ENCODE data around the gene MEFV. TPM values are rescaled to one million over a fixed set of nuclear protein-coding genes. Genes with fewer than 3 reads are reported as not detected.

The MEFV gene
- total RNA-seq, 1 donor from 2014 or later, result 0.21 TPM

DNA sequence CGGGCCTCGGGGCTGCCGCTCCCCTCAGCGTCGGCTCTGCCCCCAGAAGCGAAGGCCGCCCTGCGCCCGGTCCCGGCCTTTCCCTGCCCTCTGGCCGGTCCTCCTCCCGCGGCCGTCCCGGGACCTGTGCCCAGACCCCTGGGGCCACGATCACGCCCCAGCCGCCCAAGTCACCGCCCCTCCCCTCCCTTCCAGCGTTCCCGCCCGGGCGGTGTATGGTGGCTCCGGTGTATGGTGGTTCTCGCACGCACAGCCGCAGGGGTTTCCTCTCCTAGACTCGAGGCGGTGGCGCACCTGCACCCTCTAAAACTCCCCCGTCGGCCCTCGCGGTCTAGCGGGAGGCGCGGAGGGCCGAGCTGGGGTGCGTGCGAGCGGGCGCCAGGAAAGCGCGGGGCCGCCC is 38.8 kb upstream of the MEFV start:
- H3K27me3 ChIP-seq (ENCODE audit: control insufficient read depth, insufficient read depth, low read length), result no peaks in the 10 kb centered on the region
- TF ChIP-seq, protein P1, sequence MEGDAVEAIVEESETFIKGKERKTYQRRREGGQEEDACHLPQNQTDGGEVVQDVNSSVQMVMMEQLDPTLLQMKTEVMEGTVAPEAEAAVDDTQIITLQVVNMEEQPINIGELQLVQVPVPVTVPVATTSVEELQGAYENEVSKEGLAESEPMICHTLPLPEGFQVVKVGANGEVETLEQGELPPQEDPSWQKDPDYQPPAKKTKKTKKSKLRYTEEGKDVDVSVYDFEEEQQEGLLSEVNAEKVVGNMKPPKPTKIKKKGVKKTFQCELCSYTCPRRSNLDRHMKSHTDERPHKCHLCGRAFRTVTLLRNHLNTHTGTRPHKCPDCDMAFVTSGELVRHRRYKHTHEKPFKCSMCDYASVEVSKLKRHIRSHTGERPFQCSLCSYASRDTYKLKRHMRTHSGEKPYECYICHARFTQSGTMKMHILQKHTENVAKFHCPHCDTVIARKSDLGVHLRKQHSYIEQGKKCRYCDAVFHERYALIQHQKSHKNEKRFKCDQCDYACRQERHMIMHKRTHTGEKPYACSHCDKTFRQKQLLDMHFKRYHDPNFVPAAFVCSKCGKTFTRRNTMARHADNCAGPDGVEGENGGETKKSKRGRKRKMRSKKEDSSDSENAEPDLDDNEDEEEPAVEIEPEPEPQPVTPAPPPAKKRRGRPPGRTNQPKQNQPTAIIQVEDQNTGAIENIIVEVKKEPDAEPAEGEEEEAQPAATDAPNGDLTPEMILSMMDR (IDR thresholded peaks at IDR 0.05; ENCODE audit: insufficient read depth, low read length, poor library complexity, severe bottlenecking), result no peak
- peaks cover 4% of the 10 kb centered on the region for H3K36me3 ChIP-seq (ENCODE audit: control insufficient read depth, insufficient read depth, low read length)
- no peak for DNase-seq (ENCODE audit: low read depth)
- H3K4me3 ChIP-seq (ENCODE audit: low read depth, low read length), result no peak overlapping the region

DNA sequence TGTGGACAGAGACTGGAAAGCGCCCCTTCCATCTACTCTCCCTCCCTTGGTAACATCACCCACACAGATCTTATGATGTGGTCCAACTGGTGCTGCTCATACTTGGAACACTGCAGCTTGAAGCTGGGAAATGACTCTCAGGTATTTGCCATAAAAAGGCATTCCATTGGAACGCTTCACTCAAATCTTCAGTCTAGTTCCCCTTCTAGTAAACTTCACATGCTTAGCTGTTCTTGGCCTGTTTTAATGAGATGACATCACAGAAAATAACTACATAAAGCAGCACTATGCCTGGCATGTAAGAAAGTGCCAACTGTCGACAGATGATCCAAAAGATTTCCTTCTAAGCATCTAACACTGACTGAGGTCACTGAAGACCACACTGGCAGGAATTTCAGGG is 36.2 kb upstream of the MEFV start:
- no peak overlapping the region for H3K4me3 ChIP-seq (ENCODE audit: low read depth, low read length)
- DNase-seq (ENCODE audit: low read depth), result no peak
- H3K27me3 ChIP-seq (ENCODE audit: control insufficient read depth, insufficient read depth, low read length), result no peaks in the 10 kb centered on the region
- peaks cover 8% of the 10 kb centered on the region for H3K36me3 ChIP-seq (ENCODE audit: control insufficient read depth, insufficient read depth, low read length)
- TF ChIP-seq, protein P1 (IDR thresholded peaks at IDR 0.05; ENCODE audit: insufficient read depth, low read length, poor library complexity, severe bottlenecking), result no peak

DNA sequence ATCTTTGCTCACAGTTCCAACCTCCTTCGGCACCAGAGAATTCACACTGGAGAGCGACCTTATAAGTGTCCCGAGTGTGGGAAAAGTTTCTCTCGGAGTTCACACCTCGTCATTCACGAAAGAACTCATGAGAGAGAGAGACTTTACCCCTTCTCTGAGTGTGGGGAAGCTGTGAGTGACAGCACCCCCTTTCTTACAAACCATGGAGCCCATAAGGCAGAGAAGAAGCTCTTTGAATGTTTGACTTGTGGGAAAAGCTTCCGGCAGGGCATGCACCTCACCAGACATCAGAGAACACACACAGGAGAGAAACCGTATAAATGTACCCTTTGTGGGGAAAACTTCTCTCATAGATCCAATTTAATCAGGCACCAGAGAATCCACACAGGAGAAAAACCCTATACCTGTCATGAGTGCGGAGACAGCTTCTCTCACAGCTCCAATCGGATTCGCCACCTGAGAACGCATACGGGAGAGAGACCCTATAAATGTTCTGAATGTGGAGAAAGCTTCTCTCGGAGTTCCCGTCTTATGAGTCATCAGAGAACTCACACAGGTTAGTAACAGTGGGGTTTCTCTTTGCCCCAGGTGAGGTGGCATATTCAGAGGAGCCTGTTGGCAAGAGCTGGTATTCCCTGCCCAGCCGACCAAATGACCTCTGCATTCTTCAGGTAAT is 33.7 kb upstream of the MEFV start:
- TF ChIP-seq, protein P1 (IDR thresholded peaks at IDR 0.05; ENCODE audit: insufficient read depth, low read length, poor library complexity, severe bottlenecking), result no peak
- no peak for DNase-seq (ENCODE audit: low read depth)
- Histone ChIP-seq H3K36me3 (ENCODE audit: control insufficient read depth, insufficient read depth, low read length) (peaks cover 10% of the 10 kb centered on the region), H3K4me3 (ENCODE audit: low read depth, low read length) (no peak overlapping the region), H3K27me3 (ENCODE audit: control insufficient read depth, insufficient read depth, low read length) (no peaks in the 10 kb centered on the region)

DNA sequence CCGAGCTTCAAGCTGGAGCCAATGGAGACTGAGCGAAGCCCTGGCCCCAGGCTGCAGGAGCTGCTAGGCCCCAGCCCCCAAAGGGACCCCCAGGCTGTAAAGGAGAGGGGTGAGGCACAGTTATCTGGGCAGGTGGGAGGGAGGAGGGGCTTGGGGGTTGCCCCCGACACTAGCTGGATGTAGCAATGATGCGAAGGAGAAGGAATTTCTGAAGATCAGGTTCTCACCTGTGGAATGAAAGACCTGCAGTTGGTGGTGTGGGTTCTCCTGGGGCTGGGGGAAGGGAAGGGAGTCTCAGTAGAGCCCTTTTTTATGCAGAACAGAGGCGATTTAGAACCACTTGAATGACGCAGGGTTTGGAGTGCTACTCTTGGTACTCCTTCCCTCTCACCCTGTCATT is 28.7 kb upstream of the MEFV start:
- peaks cover 6% of the 10 kb centered on the region for H3K36me3 ChIP-seq (ENCODE audit: control insufficient read depth, insufficient read depth, low read length)
- TF ChIP-seq, protein P1 (IDR thresholded peaks at IDR 0.05; ENCODE audit: insufficient read depth, low read length, poor library complexity, severe bottlenecking), result no peak
- no peak overlapping the region for H3K4me3 ChIP-seq (ENCODE audit: low read depth, low read length)
- DNase-seq (ENCODE audit: low read depth), result no peak
- no peaks in the 10 kb centered on the region for H3K27me3 ChIP-seq (ENCODE audit: control insufficient read depth, insufficient read depth, low read length)

DNA sequence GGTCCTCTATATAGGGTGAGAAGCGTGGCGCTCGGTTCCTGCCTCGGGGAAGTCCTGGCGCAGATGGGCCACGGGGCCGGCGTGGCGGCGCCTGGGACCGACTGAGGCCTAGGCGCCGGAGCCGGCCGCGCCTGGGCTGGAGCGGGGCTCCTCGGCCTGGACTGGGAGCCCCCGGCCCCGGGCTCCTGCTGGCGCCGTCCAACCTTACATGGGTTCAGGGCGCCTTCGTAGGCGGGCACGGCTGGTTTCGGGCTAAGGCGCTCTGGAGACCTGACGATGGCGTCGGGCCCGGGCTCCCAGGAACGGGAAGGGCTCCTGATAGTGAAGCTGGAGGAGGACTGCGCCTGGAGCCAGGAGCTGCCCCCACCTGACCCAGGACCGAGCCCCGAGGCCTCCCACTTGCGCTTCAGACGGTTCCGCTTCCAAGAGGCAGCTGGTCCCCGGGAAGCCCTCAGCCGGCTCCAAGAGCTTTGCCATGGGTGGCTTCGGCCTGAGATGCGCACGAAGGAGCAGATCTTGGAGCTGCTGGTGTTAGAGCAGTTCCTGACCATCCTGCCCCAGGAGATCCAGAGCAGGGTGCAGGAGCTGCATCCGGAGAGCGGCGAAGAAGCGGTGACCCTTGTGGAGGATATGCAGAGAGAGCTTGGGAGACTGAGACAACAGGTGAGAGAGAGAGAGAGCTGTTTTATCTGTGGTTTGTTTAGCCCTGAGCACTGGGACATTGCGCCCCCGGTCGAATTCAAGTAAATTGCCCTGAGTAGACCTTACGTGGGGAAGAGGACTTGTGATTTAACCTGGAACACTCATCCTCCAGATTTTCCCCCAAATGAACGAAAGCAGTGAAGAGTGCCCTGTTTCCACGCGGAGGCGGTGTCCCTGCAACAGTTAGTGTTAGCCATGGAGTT is 27.4 kb upstream of the MEFV start:
- TF ChIP-seq, protein P1 (IDR thresholded peaks at IDR 0.05; ENCODE audit: insufficient read depth, low read length, poor library complexity, severe bottlenecking), result no peak
- Histone ChIP-seq H3K4me3 (ENCODE audit: low read depth, low read length) (peak overlapping the region; percentile 91), H3K27me3 (ENCODE audit: control insufficient read depth, insufficient read depth, low read length) (no peaks in the 10 kb centered on the region), H3K36me3 (ENCODE audit: control insufficient read depth, insufficient read depth, low read length) (peaks cover 1% of the 10 kb centered on the region)
- no peak for DNase-seq (ENCODE audit: low read depth)
